ENCODE results near the gene MAN1C1. TPM values are rescaled to one million over a fixed set of nuclear protein-coding genes. Genes with fewer than 3 reads are reported as not detected.

Gene MAN1C1
- total RNA-seq, 2 experiments from 2014 or later, result 16.8 to 17.9 TPM

DNA sequence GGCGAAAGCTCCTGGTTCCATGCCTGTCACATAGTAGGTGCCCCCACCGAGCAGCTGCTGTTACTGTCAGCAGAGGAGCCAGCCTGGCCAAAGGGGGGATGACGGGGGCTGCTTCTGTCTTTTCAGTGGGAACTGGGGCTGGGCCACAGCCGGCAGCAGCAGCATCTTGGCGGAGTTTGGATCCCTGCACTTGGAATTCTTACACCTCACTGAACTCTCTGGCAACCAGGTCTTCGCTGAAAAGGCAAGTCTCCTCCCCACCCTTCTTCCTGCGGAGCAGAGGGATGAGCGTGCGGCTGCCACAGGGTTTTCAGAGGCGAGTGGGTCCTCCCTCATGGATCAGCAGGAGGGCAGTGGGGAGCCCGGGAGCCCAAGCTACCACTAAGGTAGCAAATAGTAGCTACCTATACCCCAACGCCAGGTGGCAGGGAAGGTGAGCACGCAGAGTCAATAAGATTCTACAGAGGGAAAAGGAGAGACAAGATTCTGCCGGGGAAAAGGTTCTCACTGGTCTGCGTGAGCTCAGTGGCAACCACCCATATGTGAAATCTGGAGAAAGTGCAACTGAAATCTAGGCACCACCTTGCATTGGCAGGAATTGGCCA, 142.0 kb downstream of the MAN1C1 start:
- Mint-ChIP-seq H3K9me3 (ENCODE audit: insufficient read depth) (no peaks in the 10 kb centered on the region), H3K27ac (no peak overlapping the region), H3K27me3 (ENCODE audit: low read depth) (peaks cover 2% of the 10 kb centered on the region), H3K36me3 (ENCODE audit: low read depth) (peaks cover 4% of the 10 kb centered on the region), H3K4me3 (no peak overlapping the region), H3K4me1 (ENCODE audit: low read depth) (peaks cover 21% of the 10 kb centered on the region)
- DNase-seq, result no peak
- POLR2A ChIA-PET, result no interaction called here
- ATAC-seq, result no peak
- CTCF ChIA-PET, result interaction anchor here (1.0 to 1.8 kb wide), 3 partner anchors 37 to 476 kb away, joined by 3 to 4 read pairs (median 3); partner anchors contain the start of gene CEP85

DNA sequence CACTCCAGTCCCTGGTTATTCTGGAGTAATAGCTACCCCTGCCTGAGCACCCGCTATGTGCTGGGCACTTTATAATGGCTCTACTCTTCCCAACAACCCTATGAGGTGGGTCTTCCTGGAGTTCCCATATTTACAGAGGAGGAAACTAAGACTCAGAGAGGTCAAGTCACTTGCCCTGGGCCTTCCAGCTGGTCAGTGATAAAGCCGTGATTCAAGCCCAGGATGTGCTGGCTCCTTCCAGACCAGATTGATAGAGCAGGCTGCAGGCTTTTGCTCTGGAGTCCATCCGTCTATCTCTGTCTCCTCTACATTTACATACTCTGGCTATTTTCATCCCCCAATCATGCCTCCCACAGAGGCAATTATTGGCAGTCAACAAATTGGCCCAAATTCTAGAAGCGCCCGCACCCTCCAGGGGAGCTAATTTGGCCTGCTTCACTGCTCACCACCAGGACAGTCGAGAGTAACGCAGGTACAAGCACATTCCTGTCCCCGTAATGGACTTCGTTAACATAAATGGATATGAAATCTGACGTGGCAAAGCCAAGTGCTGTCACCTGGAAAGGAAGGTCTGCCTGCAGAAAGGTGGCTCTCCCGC, 143.6 kb downstream of the MAN1C1 start:
- Mint-ChIP-seq H3K4me3 (no peak overlapping the region), H3K27ac (no peak overlapping the region), H3K4me1 (ENCODE audit: low read depth) (peaks cover 12% of the 10 kb centered on the region), H3K27me3 (ENCODE audit: low read depth) (peaks cover 2% of the 10 kb centered on the region), H3K9me3 (ENCODE audit: insufficient read depth) (no peaks in the 10 kb centered on the region), H3K36me3 (ENCODE audit: low read depth) (peaks cover 8% of the 10 kb centered on the region)
- ChIA-PET POLR2A (no interaction called here), CTCF (no interaction called here)
- DNase-seq (no peak), ATAC-seq (no peak)

DNA sequence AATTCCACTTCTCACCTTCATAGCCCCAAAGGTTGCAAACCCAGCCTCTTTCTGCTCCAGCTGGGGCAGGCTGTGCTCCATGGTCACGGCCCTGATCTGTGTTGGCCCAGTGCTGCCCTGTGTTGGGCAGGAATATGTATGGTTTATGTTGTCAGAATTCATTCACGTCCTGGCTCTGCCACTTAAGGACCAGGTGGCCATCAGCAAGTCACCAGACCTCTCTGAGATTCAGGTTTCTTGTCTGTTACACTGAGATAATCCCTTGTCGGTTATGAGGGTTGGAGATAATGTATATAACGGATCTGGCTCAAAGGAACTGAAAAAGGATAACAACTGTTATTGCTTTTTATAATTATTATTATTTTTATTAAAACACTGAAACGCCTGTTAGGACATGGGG, 144.3 kb downstream of the MAN1C1 start:
- peaks cover 11% of the 10 kb centered on the region for H3K4me1 Mint-ChIP-seq (ENCODE audit: low read depth)
- peaks cover 2% of the 10 kb centered on the region for H3K27me3 Mint-ChIP-seq (ENCODE audit: low read depth)
- no peaks in the 10 kb centered on the region for H3K9me3 Mint-ChIP-seq (ENCODE audit: insufficient read depth)
- CTCF ChIA-PET, result no interaction called here
- ATAC-seq, result no peak
- no peak for DNase-seq
- H3K4me3 Mint-ChIP-seq, result no peak overlapping the region
- no peak overlapping the region for H3K27ac Mint-ChIP-seq
- POLR2A ChIA-PET, result no interaction called here
- H3K36me3 Mint-ChIP-seq (ENCODE audit: low read depth), result peaks cover 8% of the 10 kb centered on the region

DNA sequence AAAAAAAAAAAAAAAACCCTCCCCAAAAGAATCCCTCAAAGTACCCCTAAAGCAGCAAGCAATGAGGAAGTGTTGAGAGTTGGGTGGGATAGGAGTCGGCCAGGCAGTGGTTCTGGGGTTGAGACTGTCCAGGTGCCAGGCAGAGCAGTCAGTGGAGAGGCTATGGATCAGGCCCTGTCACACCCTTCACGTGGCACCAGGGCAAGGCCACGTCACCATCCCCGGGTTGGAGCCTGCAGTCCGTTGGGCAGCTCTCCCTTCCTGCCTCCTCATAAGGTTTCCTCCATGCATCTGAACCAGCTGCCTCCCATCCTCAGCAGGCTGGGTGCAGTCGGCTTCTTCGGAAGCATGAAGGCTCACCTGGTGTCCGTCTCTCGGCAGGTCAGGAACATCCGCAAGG, 146.9 kb downstream of the MAN1C1 start:
- CTCF ChIA-PET, result no interaction called here
- POLR2A ChIA-PET, result no interaction called here
- H3K27ac Mint-ChIP-seq, result no peak overlapping the region

DNA sequence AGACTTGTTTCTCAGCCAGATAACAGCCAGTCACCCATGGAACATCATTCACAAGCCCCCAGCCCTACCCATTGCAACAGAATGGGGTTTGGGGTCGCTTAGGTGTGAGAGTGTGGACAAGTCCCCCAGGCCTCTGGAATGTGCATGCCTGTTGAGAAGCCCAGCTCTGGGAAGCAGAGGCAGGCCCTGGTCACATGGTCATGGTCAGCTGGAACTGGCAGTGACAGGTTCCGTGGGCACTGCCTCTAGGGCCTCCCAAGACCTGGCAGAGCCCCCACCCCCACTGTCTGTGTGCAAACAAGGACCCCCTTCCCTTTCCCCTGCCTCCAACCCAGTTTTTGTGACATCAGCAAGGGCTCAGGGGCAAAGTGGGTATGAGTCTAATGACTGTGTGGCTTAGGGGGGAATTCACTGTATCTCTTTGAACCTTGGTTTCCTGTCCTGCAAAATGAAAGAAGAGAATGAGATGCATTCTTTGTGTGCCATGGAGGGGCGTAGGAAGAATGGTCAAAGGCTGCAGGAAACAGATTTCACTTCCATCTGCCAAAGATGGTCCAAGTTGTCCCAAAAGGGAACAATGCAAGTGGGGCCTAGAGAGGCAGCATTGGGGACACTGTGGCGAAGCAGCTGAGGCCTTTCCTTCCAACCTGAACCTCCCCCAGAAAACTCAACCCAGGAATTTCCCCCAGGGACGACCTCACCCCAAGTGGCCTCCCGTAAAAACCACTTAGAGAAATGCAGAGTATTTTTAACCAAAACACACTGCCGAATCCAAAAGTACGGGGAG, 148.7 kb downstream of the MAN1C1 start:
- Mint-ChIP-seq H3K9me3 (ENCODE audit: insufficient read depth) (no peaks in the 10 kb centered on the region), H3K4me3 (no peak overlapping the region), H3K27me3 (ENCODE audit: low read depth) (no peaks in the 10 kb centered on the region), H3K36me3 (ENCODE audit: low read depth) (peaks cover 8% of the 10 kb centered on the region), H3K27ac (no peak overlapping the region), H3K4me1 (ENCODE audit: low read depth) (peaks cover 10% of the 10 kb centered on the region)
- CTCF ChIA-PET, result interaction anchor here (2.1 kb wide), 1 partner anchor 147 kb away, joined by 5 read pairs; no protein-coding TSS in a partner anchor
- ATAC-seq (no peak), DNase-seq (no peak)
- POLR2A ChIA-PET, result no interaction called here

More for the DNA sequence above, 146.9 kb downstream of the MAN1C1 start:
- H3K27me3 Mint-ChIP-seq (ENCODE audit: low read depth), result no peaks in the 10 kb centered on the region
- no peak overlapping the region for H3K4me3 Mint-ChIP-seq
- H3K4me1 Mint-ChIP-seq (ENCODE audit: low read depth), result peaks cover 10% of the 10 kb centered on the region
- DNase-seq (no peak), ATAC-seq (no peak)
- H3K9me3 Mint-ChIP-seq (ENCODE audit: insufficient read depth), result no peaks in the 10 kb centered on the region
- peaks cover 8% of the 10 kb centered on the region for H3K36me3 Mint-ChIP-seq (ENCODE audit: low read depth)

DNA sequence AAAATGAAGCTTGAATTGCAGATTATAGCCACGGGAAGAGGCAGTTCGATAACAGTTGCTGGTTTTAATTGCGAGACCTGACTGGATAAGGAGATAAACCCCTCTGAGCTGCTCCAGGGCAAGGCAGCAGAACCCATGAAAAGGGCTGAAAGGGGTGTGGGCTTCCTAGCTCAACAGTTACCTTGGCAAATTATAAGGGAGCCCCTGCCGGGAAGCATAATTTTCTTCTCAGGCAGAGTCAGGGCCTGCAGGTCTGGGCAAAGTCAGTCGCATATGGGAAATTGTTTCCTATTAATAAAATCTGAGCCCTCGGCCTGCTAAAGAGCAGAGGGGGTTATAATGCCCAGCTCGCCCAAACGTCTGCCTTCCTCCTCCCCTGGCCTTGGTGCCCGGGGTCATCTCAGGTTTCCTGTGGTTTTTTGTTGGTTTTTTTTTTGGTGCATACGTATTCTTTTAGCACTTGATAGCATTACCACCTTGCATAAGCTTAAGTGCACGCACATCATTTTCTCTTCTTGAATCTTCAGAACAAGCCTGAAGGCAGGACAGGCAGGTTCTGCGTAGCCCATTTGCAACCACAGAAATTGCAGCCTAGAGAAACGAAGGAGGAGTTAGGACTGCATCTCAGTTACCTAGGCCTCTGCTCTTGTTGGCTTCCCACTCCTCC, 149.5 kb downstream of the MAN1C1 start:
- CTCF ChIA-PET, result interaction anchor here (2.1 kb wide), 1 partner anchor 147 kb away, joined by 5 read pairs; no protein-coding TSS in a partner anchor
- DNase-seq, result no peak
- Mint-ChIP-seq H3K4me1 (ENCODE audit: low read depth) (peaks cover 14% of the 10 kb centered on the region), H3K27ac (no peak overlapping the region), H3K36me3 (ENCODE audit: low read depth) (peaks cover 6% of the 10 kb centered on the region), H3K27me3 (ENCODE audit: low read depth) (no peaks in the 10 kb centered on the region), H3K4me3 (no peak overlapping the region), H3K9me3 (ENCODE audit: insufficient read depth) (no peaks in the 10 kb centered on the region)
- ATAC-seq, result no peak
- POLR2A ChIA-PET, result no interaction called here

DNA sequence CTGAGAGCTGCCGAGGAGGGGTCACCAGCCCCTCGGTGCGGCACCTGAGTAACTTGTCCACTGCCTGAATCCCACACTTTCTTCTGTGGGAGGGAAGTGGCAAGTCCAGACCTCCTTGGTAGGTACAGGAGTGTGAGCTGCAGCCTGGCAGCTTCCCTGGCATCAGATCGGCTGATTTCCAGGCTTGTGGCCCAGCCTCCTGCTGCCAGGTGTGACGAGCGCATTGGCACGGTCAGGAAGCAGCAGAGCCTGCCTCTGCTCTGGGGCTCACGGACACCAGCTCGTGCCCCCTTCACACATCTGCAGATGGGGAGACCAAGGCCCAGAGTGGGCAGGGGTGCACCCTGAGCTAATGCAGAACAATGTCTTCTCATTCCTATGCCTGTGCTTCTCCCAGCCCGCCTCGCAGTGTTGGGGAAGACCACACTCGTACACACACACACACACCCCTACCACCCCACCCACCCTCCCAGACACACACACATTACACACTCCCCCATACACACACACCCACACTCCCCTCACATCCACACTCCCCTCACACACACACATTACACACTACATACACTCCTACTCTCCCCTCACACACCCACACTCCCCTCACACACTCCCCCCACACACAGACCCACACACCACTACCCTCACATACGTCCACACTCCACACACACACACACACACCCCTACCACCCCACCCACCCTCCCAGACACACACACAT, 150.3 kb downstream of the MAN1C1 start:
- peaks cover 18% of the 10 kb centered on the region for H3K4me1 Mint-ChIP-seq (ENCODE audit: low read depth)
- no peaks in the 10 kb centered on the region for H3K27me3 Mint-ChIP-seq (ENCODE audit: low read depth)
- no peak for DNase-seq
- ChIA-PET POLR2A (no interaction called here), CTCF (interaction anchor here (2.1 kb wide), 1 partner anchor 148 kb away, joined by 5 read pairs; no protein-coding TSS in a partner anchor)
- H3K9me3 Mint-ChIP-seq (ENCODE audit: insufficient read depth), result no peaks in the 10 kb centered on the region
- no peak overlapping the region for H3K4me3 Mint-ChIP-seq
- H3K36me3 Mint-ChIP-seq (ENCODE audit: low read depth), result peaks cover 9% of the 10 kb centered on the region
- peak; percentile 37 for ATAC-seq
- no peak overlapping the region for H3K27ac Mint-ChIP-seq

DNA sequence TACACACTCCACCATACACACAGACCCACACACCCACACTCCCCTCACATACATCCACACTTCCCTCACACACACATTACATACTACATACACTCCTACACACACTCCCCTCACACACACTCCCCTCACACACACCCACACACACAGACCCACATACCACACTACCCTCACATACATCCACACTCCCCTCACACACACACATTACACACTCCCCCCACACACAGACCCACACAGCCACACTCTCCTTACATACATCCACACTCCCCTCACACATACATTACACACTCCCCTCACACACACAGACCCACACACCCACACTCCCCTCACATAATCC, 150.8 kb downstream of the MAN1C1 start:
- Mint-ChIP-seq H3K9me3 (ENCODE audit: insufficient read depth) (no peaks in the 10 kb centered on the region), H3K27me3 (ENCODE audit: low read depth) (peaks cover 2% of the 10 kb centered on the region), H3K36me3 (ENCODE audit: low read depth) (peaks cover 13% of the 10 kb centered on the region), H3K27ac (no peak overlapping the region), H3K4me3 (no peak overlapping the region), H3K4me1 (ENCODE audit: low read depth) (peaks cover 18% of the 10 kb centered on the region)
- no peak for DNase-seq
- ATAC-seq, result no peak
- CTCF ChIA-PET, result interaction anchor here (2.1 kb wide), 1 partner anchor 149 kb away, joined by 5 read pairs; no protein-coding TSS in a partner anchor
- POLR2A ChIA-PET, result no interaction called here

DNA sequence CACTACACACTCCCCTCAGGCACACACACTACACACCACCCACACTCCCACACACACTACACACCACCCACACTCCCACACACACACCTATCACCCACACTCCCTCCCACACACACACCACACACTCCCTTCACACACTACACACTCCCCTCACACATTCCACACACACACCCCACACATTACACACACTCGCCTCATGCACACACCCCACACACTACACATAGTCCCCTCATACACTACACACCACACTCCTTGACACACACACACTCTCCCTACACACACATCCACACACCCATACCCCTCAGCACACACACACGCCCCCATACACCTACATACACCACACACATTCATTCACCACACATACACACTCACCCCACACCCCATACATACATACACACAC, 152.4 kb downstream of the MAN1C1 start:
- ChIA-PET CTCF (no interaction called here), POLR2A (interaction anchor here (1.0 kb wide), 1 partner anchor 27 kb away, joined by 3 read pairs; no protein-coding TSS in a partner anchor)
- peaks cover 26% of the 10 kb centered on the region for H3K36me3 Mint-ChIP-seq (ENCODE audit: low read depth)
- peaks cover 6% of the 10 kb centered on the region for H3K27me3 Mint-ChIP-seq (ENCODE audit: low read depth)
- no peak overlapping the region for H3K27ac Mint-ChIP-seq
- peaks cover 25% of the 10 kb centered on the region for H3K4me1 Mint-ChIP-seq (ENCODE audit: low read depth)
- no peak overlapping the region for H3K4me3 Mint-ChIP-seq
- no peak for ATAC-seq
- no peaks in the 10 kb centered on the region for H3K9me3 Mint-ChIP-seq (ENCODE audit: insufficient read depth)
- no peak for DNase-seq

DNA sequence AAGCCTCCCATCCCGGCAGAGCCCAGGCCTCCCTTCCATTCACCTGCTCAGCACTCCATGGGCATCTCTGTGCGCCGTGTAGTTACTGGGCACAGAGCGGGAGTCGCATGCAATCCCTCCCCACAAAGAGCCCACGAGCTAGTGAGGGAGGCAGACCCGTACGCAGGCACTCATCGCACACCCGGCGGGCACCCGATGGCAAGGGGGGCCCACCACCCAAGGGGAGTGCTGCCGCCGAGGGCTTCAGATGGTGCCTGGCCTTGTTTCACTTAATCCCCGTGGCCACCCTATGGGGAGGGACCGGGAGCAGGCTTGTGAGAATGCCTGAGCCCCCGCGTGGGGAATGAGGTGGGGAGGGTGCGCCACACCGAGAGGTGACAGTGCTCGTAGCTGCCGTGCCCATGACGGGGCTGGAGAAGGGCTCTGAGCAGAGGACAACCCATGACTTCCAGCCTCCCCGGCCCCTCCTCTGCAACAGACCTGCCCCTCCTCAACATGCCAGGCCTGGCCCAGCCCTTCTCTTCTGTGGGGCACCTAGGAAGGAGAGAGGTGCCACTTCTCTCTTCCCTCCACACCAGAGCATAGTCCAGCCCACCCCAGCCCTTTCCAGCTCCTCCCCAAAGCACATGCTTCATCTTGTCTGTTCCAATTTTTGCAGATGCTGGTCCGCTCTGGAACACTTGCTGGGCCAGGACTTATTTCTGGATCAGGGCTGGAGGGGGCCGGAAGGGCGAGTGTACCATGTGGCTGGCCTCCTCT, 153.2 kb downstream of the MAN1C1 start:
- ChIA-PET POLR2A (interaction anchor here (1.0 kb wide), 1 partner anchor 26 kb away, joined by 3 read pairs; no protein-coding TSS in a partner anchor), CTCF (no interaction called here)

More for the DNA sequence above, 153.2 kb downstream of the MAN1C1 start:
- Mint-ChIP-seq H3K36me3 (ENCODE audit: low read depth) (peaks cover 25% of the 10 kb centered on the region), H3K4me3 (no peak overlapping the region), H3K9me3 (ENCODE audit: insufficient read depth) (no peaks in the 10 kb centered on the region), H3K27ac (no peak overlapping the region), H3K27me3 (ENCODE audit: low read depth) (peaks cover 6% of the 10 kb centered on the region), H3K4me1 (ENCODE audit: low read depth) (peaks cover 33% of the 10 kb centered on the region)
- ATAC-seq (no peak), DNase-seq (no peak)
